GM19025 (cell line): ENCODE results near the gene TREM2.
"Not testable (repeated sequence)": the region's sequence is repeated elsewhere in the genome, so short reads cannot be mapped to it uniquely, and the experiment has no call there.

Experiments
- ATAC-seq: cut with Tn5 transposase; IDR thresholded peaks from one replicate; pipeline ENCODE4 v1.9.1; 2021; ENCODE audit warnings: mild to moderate bottlenecking, low read depth, moderate library complexity; ENCODE audit not compliant: unreplicated experiment

TREM2 gene

DNA sequence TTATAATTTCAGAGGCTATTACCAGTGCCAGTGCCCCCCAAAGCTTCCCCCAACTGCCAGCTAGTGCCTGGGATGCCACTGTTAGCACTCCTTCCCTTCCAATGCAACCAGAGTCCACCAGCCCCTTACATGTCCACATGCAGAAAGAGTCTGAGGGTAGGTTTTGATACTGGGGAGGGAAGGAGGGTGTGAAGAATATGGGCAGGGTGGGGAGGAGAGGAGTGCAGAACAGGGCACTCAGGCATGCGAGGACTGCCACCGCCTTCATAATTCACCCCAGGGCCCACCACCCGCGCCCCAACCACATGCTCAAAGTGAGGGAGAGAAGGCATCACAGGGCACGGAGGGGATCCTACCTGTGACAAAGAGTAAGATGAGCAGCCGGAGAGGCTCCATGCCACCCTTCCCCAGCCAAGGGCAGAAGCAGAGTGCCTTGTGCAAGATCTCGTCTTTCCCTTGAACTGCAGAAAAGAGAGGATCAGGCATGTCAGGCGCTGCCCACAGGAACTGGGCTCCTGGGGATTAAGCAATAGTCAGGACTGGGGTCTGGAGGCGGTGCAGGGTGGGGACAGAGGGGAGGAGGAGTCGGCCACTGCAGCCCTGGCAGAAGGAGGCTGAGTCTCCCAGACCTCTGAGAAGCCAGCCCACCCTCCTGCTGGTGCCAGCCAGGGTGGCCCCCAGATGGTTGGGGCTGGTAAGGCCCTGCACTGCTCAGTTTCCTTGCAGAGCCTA is at the start of gene TREM2:
Gene TREM2 (minus strand): TSS at position 430 of the 732 bp plus-strand sequence. CDS start 34 bp downstream, at position 396.
- ATAC-seq, result no peak

DNA sequence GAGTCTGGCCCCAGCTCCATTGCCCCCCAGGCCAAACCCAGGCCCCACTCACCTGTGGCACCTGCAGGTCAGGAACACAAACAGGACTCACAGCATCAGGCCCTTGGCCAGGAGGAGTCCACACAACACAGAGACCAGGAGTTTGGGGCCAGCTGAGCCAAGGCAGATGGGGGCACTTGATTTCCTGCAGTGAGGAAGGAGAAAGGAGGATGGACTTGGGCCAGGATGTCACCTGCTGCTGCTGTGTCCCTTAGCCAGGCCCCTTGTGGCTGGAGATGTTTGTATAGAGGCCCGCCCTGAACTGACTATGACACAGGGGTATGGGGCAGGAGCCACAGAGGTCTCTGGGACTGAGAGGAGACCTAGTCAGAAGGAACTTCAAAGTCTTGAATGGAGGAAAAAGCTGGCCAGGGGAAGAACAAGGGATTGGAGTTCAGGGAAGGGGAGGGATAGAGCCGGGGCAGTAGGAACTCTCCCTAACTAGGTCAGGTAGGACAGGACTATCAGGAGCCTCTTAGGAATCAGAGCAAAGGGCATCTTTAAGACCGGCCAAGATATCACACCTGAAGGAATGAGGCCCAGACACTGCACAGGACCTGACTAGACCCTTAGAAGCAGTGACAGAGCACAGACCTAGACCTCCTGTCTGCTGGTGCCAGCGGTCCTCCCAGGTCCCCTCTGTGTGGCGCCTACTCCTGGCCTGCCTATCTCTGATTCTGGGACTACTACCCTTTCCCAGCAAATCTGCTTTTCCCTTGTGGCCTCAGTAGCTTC is 46.8 kb upstream of the TREM2 start:
- no peak for ATAC-seq

DNA sequence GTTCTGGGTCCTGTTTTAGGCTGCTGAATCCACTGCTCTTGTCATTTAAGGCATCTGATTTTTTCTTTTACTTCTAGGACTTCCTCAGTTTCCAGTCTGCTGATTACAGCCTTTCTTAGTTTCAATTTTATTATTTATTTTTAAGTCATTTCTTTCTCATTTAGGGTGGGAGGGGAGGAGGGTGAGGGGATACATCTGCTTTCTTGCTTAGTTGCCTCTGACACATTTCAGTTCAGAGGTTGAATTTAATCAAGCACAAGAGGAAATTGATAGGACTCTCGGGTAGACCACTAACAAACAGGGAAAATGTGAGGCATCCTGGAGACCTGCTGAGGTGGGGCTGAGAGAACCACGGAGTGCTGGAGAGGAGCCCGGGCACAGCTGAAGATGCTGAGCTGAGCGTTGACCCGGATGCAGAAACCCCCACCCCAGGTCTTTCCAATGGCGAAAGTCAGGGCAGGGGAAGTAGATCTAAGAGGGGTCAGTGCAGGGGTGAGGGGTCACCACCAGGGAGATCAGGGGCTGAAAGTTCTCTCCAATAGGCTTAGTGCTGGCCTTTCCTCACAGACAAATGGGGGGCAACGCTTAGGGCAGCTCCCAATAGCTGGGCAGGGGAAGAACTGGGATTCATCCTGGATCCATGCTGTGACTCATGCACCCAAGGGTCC is 45.7 kb upstream of the TREM2 start:
- no peak for ATAC-seq

DNA sequence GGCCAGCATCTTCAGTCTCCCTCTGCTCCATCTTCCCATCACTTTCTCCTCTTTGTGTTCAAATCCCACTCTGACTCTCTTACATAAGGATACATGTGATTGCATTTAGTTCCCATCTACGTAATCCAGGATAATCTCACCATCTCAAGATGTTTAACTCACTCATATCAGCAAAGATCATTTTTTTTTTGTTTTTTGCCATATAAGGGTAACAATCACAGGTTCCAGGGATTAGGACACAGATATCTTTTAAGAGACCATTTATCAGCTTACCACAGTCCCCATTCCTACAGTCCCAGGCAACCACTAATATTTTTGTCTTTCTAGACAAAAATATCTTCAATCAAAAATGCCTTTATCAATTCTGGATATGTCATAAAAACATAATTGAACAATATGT is 41.2 kb upstream of the TREM2 start:
- no peak for ATAC-seq

DNA sequence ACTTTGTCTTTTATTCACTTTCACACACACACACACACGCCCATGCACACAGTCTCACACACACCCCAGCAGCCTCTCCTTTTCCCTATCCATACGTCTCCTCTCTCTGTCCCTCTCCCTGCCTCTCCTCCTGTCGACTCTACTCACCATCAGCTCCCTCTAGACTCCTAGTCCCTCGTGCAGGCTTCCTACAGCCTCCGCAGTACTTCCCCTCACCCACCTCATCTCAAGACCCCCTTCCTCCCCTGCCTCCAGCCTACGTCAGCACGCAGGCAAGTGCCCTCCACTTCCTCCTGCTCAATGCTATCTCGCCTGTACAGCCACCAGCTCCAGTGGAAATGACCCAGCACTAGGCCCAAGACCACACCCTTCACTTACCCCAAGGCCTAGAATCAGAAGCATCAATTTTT is 38.9 kb upstream of the TREM2 start:
- no peak for ATAC-seq

DNA sequence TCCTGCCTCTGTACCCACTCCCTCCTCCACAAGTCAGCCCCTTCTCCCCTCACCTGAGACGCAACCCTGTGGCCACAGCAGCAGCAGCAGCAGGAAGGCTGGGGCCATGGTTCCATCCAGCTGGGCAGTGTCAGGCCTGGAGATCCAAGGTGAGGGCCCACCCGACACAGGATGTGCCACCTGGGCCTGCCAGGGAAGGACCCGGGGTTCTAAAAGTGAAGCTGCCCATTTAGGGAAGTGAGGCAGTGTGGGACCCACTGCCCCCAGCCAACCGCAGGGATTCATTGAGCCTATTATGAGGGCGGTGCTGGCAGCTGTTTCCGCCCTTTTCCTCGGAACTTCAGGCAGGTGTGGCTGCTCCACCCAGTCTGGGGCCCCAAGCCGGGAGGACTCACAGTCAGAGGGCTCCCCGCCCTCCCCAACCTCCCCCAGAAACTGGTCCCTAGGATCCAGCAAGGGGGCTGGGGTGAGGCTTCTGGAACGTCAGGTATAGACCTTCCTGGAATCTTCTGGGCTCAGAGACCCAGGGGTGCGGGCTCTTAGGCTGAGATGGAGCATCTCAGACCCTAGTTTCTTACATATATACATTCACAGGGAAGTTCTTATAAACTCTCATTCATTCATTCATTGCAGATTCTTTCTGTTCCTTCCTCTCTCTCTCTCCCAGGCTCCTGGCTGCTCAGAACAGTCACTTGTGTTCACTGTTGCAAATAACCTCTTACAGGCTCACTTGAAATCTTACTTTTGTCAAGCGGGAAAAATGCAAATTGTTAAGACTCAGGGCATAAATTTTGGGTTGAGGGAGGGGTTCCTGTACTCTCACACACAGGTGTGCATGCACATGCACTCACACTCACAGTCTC is 38.2 kb upstream of the TREM2 start, which contains the start of gene TREML2:
Gene TREML2 (minus strand): TSS at position 249 of the 863 bp plus-strand sequence. CDS start 141 bp downstream, at position 108.
- ATAC-seq, result no peak

DNA sequence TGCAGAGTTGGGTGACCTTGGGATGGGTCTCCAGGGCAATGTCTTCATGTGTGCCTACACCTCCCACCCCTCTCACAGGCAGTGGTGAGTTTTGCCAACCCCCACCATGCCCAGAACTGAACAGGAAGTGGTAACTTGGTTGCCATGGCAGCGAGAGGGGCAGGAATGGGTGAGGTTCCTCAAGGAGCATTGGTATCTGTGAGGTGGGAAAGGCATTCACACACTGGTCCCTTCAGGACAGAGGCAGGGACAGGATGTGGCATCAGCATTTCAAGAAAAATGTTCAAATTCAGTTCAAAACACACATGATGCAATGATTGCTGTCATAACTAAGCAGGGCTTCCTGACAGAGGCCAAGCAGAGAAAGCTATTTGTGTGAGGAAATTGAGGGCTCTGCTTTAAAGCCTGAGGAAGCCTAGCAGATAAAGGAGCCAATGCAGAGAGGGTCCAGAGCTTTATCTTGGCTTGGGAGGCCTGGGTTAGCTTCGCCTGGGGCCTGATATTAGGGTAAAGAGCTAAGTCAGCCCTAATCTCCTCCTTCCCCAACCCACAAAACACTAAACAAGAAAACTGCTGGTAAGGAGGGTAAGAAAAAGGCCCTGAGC is 37.5 kb upstream of the TREM2 start:
- ATAC-seq, result no peak

DNA sequence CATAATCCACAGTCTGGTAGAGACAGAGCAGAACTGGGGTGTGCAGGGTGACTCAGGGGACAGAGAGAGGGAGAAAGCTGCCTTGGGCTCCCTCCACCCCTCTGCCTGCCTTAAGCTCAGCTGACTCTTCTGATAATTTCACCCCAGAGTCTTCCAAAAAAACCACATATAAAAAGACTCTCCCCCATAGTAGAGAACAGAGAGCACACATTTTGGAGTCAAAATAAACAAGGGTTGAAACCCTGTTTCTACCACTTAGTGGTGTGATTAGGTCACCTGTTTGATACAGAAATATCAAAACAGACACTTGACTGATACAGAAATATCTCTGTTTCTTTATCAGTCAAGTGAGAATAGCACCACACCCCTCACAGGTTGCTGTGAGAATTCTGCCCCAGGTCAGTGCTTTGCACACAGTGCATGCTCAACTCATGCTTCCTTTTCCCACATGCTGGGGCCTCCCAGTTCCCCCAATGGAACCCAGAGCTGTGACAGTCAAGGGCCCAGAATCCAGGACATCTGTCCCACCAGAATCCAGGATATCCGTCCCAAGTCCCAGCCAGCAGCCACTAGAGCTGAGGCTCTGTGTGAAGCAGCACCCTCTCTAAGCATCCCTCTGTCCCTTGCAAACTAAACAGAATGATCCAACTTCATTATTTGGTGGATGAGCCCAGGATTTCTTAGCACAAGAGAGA is 36.8 kb upstream of the TREM2 start:
- ATAC-seq, result no peak

DNA sequence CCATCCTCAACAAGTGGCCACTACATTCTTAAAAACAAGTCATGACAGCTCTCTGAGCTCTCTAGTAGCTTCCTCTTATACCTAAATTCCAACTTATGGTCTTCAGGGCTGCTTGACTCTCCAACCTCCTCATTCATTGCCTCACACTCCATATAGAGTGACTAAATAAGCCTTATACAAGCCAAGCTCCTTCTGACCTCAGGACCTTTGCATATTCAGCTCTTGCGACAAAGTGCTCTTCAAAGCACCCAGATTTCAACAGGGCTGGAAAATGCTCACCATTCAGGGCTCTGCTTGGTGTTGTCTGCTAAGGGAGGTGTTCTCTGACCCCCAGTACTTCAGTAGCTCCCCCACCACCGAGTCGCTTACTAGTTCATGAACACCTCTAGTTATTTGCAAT is 34.3 kb upstream of the TREM2 start:
- no peak for ATAC-seq

DNA sequence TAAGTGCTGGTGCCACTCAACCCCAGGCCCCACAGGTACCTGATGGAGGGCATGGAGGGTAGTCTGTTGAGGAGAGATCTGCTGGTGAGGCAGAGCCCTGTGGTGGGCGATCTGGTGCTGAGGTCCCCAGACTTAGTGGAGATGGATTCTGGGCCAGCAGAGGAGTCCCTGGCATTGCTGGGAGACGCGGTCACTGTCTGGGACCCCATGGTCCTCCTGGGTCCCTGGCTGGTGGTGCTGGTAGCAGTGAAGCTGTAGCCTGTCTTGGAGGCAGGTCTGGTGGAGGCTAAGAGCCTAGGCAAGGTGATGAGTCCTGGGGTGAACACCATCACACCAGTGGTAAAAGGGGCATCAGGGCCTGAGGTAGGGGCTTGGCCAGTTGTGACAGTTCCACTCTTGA is 31.5 kb upstream of the TREM2 start:
- ATAC-seq, result no peak

DNA sequence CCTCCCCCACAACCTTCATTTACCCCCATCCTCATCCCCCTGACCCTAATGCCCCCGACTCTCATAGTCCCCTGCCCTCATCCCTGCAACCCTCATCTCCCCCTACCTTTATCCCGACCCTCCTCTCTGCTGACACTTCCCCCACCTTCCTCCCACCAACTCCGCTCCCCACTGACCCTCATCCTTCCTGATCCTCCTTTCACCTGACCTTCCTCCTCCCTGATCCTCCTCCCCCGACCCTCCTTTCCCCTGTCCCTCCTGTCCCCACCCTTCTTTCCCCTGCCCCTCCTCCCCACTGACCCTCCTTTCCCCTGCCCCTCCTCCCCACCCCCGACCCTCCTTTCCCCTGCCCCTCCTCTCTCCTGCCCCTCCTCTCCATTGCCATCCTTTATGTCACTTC is 31.0 kb upstream of the TREM2 start:
- no peak for ATAC-seq

DNA sequence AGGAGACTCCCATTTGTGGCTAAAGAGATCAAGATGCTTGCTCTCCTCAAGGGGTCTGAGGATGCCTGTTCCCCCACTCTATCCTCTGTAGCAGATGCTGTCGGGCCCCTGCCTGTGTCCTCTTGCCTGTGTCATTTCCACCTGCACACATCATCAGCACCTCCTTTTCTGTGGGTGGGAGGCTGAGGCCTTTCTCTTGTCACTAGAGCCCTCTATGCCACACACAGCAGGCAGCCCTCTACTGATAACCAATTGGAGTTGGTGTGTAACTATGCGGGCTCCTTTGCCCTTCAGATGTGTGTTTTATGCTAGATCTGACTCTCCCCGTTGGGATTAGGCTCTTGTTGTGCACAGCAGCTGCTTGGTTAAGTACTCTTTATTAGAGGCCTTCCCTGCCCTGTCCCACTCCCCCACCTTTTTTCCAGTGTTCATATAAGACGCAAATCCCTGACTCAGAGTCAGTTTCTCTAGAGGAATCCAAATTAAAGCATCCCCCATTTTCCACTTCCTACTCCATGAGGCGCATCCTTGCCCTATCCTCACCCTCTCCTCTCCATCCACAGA is 30.3 kb upstream of the TREM2 start:
- no peak for ATAC-seq

DNA sequence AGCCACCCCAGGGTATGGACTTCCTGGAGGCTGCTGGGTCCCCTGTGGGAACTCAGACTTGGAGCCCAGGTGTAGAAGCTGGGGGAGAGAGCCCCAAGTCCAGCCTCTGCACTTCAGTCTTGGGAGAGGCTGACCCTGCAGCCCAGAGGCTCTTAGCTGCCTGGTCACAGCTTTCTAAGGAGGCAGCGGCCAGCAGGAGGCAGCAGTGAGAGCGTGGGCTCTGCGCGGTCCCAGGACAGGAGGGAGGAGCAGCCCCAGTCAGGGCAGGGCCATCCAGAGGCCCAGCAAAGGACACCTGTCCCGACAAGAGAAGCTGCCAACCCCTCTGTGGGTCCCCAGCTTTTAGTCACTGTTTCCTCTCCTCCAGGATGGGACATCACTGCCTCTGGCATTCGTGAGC is 28.7 kb upstream of the TREM2 start:
- no peak for ATAC-seq

DNA sequence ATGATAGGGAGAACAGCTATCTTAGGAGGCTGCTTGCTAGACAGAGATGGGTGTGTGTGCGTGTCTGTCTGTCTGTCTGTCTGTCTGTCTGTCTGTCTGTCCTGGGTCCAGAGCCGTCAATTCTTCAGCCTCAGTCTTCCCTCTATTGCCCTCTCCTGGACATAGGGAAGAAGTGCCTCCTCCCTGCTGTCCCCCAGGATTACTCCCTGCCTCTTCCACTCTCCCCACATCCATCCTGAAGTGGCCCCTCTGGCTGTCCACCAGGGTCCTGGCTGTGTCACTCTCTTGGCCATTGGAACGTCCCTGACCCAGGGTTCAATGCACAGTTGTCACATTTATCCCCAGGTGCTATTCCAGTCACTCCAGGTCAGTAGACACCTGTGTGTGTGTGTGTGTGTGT is 27.9 kb upstream of the TREM2 start:
- no peak for ATAC-seq

DNA sequence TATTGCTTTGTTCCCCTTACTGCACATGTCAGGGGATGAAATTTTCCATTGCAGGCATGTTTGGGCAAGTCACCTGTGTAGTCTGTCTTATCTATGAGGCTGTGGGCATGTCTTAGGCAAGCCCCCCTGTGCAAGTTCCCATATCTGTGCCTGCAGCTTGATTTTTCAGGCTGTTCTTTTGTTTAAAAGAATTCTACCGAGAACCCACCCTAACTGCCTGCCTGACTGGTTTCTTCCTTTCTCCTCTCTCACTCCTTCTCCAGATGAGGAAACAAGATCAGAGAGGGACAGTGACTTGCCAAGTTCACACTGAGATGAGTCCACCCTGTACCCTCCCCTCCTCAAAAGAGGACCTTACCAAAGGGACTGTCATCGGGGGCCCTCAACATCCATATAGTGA is 27.1 kb upstream of the TREM2 start:
- ATAC-seq, result no peak

DNA sequence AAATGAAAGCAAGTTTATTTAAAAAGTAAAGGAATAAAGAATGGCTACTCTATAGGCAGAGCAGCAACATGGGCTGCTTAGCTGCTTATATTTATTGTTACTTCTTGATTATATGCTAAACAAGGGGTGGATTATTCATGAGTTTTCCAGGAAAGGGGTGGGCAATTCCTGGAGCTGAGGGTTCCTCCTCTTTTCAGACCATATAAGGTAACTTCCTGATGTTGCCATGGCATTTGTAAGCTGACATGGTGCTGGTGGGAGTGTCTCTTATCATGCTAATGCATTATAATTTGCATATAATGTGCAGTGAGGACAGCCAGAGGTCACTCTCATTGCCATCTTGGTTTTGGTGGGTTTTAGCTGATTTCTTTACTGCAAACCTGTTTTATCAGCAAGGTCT is 26.1 kb upstream of the TREM2 start:
- not testable (repeated sequence) for ATAC-seq

DNA sequence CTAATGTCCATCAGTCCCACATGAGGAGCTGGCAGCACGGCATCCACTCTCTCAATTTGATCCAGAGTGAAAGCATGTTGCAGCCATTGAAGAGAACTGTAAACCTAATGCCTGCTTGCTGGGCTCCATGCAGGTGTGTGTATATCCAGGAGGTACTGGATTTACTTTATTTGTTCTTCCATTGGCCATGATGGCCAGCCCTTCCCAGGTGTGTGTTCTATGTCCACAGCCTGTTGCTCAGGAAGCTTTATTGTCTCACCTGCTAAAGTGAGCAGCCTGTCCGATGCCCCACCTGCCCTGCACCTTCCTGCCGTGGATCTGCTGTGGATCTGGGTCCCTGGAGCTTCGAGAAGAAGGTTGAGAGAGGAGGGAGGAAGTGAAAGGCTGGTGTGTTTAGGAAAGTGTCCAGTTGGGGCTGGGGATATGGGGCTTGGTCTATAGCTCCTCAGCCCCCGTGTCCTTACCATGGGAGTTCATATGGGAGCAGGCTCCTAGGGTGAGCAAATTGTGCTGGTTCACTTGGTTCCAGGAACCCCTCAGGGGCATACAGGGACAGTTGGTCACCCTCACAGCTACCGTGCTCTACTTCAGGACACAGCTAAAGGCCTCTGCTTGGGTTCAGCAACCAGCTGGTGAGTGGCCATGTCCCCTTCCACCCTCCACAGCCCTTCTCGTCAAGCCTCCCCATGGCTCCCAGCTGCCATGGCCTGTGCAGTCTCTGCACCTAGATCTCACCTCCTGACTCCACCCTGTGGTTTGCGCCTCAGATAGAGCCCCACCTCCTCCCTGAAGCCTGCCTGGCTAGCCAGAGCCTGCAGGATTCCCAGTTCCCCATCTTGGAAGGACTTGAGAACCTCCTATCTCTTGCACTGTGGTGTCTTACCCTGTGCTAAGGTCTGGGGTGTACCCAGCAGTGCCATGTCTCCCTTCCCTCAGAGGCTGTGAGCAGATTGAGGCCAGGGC is 25.3 kb upstream of the TREM2 start:
- ATAC-seq, result no peak

DNA sequence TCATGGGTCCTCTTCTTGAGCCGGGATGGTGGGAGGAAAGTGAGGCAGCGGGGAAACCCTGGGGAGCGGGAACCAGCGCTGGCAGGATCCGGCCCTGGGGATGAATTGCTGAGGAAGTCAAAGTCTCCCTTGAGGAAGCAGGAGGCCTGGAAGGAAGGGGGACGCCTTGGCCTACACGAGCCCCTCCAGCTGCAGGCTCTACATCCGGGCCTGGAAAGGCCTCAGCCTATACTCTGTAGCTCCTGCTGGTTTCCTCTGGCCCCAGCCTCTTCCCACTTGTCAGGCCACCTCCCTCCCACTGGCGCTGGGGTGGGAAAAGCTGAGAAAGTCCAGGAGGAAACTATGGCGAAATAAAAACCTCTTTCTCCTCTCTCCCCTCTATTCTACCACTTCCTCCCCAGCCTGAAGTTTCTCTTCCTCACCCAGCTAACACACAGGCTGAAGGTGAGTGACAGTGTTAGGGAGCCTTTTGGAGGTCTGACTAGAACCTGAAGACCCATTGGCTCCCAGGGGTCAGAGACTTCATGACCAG is 23.2 kb upstream of the TREM2 start:
- no peak for ATAC-seq
